22Rv1 (cell line): ENCODE data around the gene DNAH2.

Source experiments
- H3K27ac ChIP-seq: fragments of 450-650 bp; 2 replicates; pipeline ENCODE4 v1.5.1; 2017
- CTCF ChIP-seq: fragments of 450-650 bp; IDR thresholded peaks from 2 replicates; pipeline ENCODE4 v1.5.1; 2017; ENCODE audit warnings: mild to moderate bottlenecking
- ZFX ChIP-seq: fragments of 450-650 bp; IDR thresholded peaks from 2 replicates; pipeline ENCODE4 v1.6.1; 2017; ENCODE audit warnings: antibody characterized with exemption, borderline replicate concordance

DNAH2 gene

DNA sequence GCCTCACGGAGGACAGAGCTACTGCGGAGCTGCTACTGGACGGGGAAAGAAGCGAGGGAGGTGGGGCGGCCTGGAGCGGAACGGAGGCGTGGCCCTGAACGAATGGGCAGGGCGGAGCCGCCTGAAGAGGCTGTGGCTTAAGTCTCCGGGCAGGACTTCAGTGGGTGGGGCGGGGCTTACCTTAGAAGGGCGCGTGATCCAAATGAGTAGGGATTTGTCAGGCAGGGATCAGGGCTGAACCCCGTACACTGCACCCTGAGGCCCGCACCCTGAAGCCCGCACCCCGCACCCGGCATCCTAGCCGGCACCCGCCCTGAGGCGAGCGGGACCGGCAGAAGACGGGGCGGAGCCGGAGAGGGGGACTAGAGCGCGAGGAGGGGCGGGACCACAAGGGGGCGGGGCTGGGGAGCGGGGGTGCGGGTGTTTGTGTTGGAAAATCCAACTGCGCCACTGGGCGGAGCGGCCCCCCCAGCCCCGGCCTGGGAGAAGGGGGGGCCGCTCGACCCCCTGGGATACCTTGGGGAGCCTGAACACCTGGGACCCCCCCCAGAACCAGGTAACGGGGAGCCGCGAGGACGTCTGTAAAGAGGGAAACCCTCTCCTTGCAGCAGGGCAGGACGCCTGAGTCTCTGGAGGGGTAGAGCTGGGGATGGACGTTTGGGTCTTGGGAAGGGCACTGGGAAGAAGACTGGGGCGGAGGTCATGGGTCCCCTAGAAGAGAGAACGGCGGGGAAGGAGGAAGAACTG, 116.4 kb downstream of the DNAH2 start, which contains the start of gene KDM6B:
KDM6B (plus strand) TSS at position 423 of the 747 bp plus-strand sequence. CDS start 11,338 bp downstream, outside the sequence.
- TF ChIP-seq ZFX (no peak), CTCF (no peak)
- peak within 1 kb of the TSS; percentile 99 for H3K27ac ChIP-seq

GRCh38 chr17:7834542-7834956, 117.0 kb downstream of the DNAH2 start:
- H3K27ac ChIP-seq: peak overlapping the region; percentile 99
- TF ChIP-seq ZFX: no peak
- TF ChIP-seq CTCF: no peak

GRCh38 chr17:7834957-7835813, 117.6 kb downstream of the DNAH2 start:
- TF ChIP-seq ZFX (no peak), CTCF (peak; percentile 89)
- H3K27ac ChIP-seq: peak overlapping the region; percentile 99

DNA sequence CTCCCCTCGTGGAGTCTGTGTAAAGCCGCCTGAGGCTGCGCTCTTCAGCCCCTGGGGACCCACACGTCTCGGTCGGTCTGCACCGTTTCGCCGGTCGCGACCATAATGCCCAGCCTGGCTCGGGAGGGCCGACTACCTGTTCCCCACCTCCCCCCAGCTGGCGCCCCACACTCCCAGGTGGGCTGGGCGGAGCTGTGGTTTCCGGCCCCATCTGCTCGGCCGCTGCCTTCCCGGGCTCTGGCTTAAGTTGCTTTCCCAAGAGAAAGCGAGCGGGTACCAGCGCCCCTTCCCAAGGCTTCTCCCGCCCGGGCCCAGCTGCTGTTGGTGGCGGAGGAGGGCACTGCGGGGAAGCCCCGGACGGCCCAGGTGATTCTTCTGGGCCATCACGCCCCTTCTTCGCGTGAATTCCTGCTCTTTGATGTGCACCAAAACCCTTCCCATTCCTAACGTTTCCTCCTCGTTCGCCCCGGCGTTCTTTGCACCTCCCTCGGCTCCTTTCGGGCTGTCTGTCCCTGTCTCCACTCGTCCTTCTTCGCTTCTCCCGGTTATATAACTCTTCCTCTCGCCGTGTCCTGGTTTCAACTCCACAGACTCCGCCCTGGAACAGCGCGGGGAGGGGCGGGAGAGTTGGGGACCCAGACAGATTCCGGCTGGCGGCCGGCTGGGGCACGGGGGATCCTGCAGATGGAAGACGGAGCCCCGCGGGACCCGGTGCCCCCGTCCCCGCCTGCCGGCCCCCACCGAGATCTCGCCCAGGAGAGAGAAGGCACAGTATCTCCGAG, 118.5 kb downstream of the DNAH2 start:
- no peak for TF ChIP-seq ZFX
- TF ChIP-seq CTCF: no peak
- peak overlapping the region; percentile 99 for H3K27ac ChIP-seq

GRCh38 chr17:7836596-7837407, 119.3 kb downstream of the DNAH2 start:
- peak overlapping the region; percentile 99 for H3K27ac ChIP-seq
- TF ChIP-seq ZFX: no peak
- TF ChIP-seq CTCF: no peak

- H3K27ac ChIP-seq: peak overlapping the region; percentile 99
- no peak for TF ChIP-seq ZFX
- no peak for TF ChIP-seq CTCF
Measured at GRCh38 chr17:7837408-7838088, 120.0 kb downstream of the DNAH2 start.
